Right ventricle myocardium inferior (tissue), 1 donor: ENCODE measurements around the gene GALNT11. TPM values are rescaled to one million over a fixed set of nuclear protein-coding genes. Genes with fewer than 3 reads are reported as not detected.
"Not testable (repeated sequence)": the region's sequence is repeated elsewhere in the genome, so short reads cannot be mapped to it uniquely, and the experiment has no call there.

Experiments
- ATAC-seq: fragments of 200-7000 bp; cut with Tn5 transposase; one replicate; pipeline ENCODE4 v1.9.1; 2020; ENCODE audit warnings: mild to moderate bottlenecking, moderate library complexity
- DNase-seq: peaks from one replicate; pipeline ENCODE4 v3.0.0; 2021; ENCODE audit errors: missing footprints
- intact Hi-C: fragments of 100-400 bp; cut with DNase I; formaldehyde crosslinking; loops from one replicate; pipeline ENCODE4 v1.11.0; 2022
- total RNA-seq: library from RNA; stranded (reverse); fragmentation: NEBNext Ultra II Directional; extraction: Animal tissue kit (Norgen Biotek cat#: 25700); gene quantifications from one replicate; pipeline ENCODE4 v1.2.1, GENCODE V29; 2021
- donor health status: DM: no; HTN: yes; CAD: no; lungs with severe emphysema.

Gene GALNT11
- total RNA-seq, 1 donor from 2014 or later: 22.7 TPM

- ATAC-seq (no peak), DNase-seq (no peak)
- intact Hi-C loops: no loop called here
Observed at GRCh38 chr7:152025937-152026890, 740 bp downstream of the GALNT11 start.

- ATAC-seq, DNase-seq, intact Hi-C loops: not testable (repeated sequence)
Observed at GRCh38 chr7:152027491-152028365, 2.3 kb downstream of the GALNT11 start.

- DNase-seq, intact Hi-C loops, ATAC-seq: not testable (repeated sequence)
Observed at GRCh38 chr7:152030059-152030458, 4.6 kb downstream of the GALNT11 start.

GRCh38 chr7:152030639-152031038 lies 5.2 kb downstream of the GALNT11 start:
- DNase-seq, intact Hi-C loops, ATAC-seq: not testable (repeated sequence)

GRCh38 chr7:152035817-152036216 lies 10.3 kb downstream of the GALNT11 start:
- DNase-seq (no peak), ATAC-seq (no peak)
- intact Hi-C loops: no loop called here

- intact Hi-C loops, DNase-seq, ATAC-seq: not testable (repeated sequence)
Observed at GRCh38 chr7:152038410-152038809, 12.9 kb downstream of the GALNT11 start.

GRCh38 chr7:152043086-152043485 lies 17.6 kb downstream of the GALNT11 start:
- DNase-seq, ATAC-seq, intact Hi-C loops: not testable (repeated sequence)

GRCh38 chr7:152044909-152045308 lies 19.4 kb downstream of the GALNT11 start:
- intact Hi-C loops, DNase-seq, ATAC-seq: not testable (repeated sequence)

- ATAC-seq (no peak), DNase-seq (no peak)
- intact Hi-C loops: no loop called here
Observed at GRCh38 chr7:152046531-152046930, 21.1 kb downstream of the GALNT11 start.

GRCh38 chr7:152048051-152048450 lies 22.6 kb downstream of the GALNT11 start:
- no peak for ATAC-seq
- no peak for DNase-seq
- intact Hi-C loops: no loop called here

GRCh38 chr7:152050547-152050971 lies 25.1 kb downstream of the GALNT11 start:
- no peak for DNase-seq
- intact Hi-C loops: no loop called here
- no peak for ATAC-seq

- intact Hi-C loops: no loop called here
- no peak for DNase-seq
- ATAC-seq: no peak
Observed at GRCh38 chr7:152051968-152052367, 26.5 kb downstream of the GALNT11 start.

GRCh38 chr7:152052771-152053170 lies 27.3 kb downstream of the GALNT11 start:
- ATAC-seq (no peak), DNase-seq (no peak)
- intact Hi-C loops: no loop called here

GRCh38 chr7:152054367-152055230 lies 29.1 kb downstream of the GALNT11 start:
- intact Hi-C loops: no loop called here
- ATAC-seq (peak; percentile 50), DNase-seq (no peak)

GRCh38 chr7:152056621-152057274 lies 31.3 kb downstream of the GALNT11 start:
- DNase-seq (no peak), ATAC-seq (no peak)
- intact Hi-C loops: no loop called here

- DNase-seq: no peak
- intact Hi-C loops: no loop called here
- no peak for ATAC-seq
Observed at GRCh38 chr7:152059311-152059710, 33.8 kb downstream of the GALNT11 start.

- intact Hi-C loops, DNase-seq, ATAC-seq: not testable (repeated sequence)
Observed at GRCh38 chr7:152061086-152061485, 35.6 kb downstream of the GALNT11 start.

GRCh38 chr7:152063192-152063591 lies 37.7 kb downstream of the GALNT11 start:
- intact Hi-C loops, DNase-seq, ATAC-seq: not testable (repeated sequence)
